GM20000 (cell line): ENCODE measurements around the gene TMCO1.
A peak's percentile ranks its signal among the peaks of the same experiment; 100 is the strongest.
"Not testable (repeated sequence)": the region's sequence is repeated elsewhere in the genome, so short reads cannot be mapped to it uniquely, and the experiment has no call there.

Experiments
- DNase-seq: peaks from one replicate; pipeline ENCODE4 v3.0.0; 2012; ENCODE audit warnings: low spot score
- TF ChIP-seq, protein P1 (sequence below): IDR thresholded peaks from 2 replicates; pipeline ENCODE4 v1.5.1; 2012; ENCODE audit warnings: mild to moderate bottlenecking, control low read depth; ENCODE audit errors: extremely low read depth, missing control alignments

Gene TMCO1

DNA sequence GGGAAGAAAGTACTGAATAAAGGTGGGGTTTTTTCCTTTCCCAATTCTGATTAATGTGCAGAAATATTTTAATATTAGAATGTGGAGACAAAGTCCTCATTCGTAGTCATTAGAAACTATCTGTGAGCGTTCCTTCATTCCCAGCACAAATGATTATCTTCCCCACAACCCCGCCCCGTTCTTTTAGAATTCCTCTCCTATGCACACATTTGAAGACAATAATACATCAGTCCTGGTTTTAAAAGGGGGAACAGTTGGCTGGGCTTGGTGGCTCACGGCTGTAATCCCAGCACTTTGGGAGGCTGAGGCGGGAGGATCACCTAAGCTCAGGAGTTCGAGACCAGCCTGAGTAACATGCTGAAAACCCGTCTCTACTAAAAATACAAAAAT is 71.2 kb downstream of the TMCO1 start:
- TF ChIP-seq, protein P1, sequence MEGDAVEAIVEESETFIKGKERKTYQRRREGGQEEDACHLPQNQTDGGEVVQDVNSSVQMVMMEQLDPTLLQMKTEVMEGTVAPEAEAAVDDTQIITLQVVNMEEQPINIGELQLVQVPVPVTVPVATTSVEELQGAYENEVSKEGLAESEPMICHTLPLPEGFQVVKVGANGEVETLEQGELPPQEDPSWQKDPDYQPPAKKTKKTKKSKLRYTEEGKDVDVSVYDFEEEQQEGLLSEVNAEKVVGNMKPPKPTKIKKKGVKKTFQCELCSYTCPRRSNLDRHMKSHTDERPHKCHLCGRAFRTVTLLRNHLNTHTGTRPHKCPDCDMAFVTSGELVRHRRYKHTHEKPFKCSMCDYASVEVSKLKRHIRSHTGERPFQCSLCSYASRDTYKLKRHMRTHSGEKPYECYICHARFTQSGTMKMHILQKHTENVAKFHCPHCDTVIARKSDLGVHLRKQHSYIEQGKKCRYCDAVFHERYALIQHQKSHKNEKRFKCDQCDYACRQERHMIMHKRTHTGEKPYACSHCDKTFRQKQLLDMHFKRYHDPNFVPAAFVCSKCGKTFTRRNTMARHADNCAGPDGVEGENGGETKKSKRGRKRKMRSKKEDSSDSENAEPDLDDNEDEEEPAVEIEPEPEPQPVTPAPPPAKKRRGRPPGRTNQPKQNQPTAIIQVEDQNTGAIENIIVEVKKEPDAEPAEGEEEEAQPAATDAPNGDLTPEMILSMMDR, result no peak
- no peak for DNase-seq

DNA sequence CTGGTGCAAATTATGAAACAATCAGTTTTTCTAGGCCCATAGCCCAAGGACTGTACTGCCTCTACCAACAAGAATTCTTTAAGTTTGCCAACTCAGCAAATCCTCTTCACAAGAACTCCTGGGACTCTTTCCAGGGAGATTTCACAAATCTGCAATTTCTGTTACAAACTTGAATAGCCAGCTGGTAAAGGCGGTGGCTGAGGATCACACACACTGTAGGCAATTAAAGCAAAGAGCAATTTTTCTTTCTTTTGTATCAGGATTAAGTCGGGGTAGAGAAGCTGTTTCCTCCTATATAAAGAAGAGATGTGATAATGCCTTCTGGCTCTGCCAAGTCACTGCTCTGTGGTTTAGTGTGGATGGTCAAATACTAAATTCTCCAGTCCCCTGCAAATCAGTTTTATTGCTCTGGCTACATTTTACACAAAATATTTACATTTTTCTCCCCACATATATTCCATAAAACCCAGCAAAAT is 72.0 kb downstream of the TMCO1 start:
- TF ChIP-seq, protein P1, result no peak
- no peak for DNase-seq

DNA sequence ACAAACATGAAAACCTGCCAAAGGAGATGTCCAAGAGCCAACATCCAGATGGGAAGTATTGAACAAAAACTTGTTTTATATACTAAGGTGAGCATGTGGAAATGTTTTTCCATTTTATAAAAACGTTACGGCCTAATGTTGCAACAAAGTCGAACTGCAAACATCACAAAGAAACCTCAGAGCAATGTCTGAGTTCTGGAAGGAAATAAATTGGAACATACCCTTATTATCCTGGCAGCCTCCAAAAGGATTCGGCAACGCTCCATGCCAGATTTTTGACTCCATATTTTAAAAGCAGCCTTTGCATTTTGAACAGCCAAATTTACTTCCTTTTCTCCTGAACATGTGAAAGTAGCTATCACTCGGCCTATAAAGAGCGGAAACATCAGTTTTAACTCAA is 73.6 kb downstream of the TMCO1 start:
- no peak for DNase-seq
- TF ChIP-seq, protein P1, result no peak

DNA sequence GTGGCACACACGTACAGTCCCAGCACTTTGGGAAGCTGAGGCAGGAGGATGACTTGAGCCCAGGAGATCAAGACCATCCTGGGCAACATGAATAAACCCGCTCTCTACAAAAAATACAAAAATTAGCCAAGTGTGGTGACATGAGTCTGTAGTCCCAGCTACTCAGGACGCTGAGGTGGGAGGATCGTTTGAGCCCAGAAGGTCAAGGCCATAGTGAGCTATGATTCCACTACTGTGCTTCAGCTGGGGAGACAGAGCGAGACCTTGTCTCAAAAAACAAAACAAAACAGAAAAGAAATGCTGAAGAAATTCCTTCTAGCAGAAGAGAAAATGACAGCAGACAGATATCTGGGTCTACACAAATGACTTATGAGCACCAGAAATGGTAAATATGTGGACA is 80.6 kb downstream of the TMCO1 start:
- TF ChIP-seq, protein P1, result no peak
- no peak for DNase-seq

DNA sequence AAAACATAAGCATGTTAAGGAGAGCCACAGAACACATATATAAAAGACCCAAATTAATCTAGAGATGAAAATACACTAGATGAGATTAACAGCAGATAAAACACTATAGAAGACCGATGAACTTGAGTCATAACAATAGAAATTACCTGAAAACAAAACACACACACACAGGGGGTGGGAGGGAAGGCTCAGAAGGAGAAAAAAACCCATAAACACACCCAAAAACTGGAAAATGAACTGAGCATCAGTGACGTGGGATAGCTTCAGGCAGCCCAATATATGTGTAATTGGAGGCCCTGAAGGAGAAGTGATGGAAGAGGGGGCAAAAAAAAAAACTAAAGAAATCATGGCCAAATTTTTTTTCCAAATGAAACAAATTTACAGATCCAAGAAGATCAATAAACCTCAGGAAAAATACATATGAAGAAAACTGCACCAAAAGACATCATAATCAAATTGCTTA is 81.7 kb downstream of the TMCO1 start:
- DNase-seq, result no peak
- TF ChIP-seq, protein P1, result no peak

DNA sequence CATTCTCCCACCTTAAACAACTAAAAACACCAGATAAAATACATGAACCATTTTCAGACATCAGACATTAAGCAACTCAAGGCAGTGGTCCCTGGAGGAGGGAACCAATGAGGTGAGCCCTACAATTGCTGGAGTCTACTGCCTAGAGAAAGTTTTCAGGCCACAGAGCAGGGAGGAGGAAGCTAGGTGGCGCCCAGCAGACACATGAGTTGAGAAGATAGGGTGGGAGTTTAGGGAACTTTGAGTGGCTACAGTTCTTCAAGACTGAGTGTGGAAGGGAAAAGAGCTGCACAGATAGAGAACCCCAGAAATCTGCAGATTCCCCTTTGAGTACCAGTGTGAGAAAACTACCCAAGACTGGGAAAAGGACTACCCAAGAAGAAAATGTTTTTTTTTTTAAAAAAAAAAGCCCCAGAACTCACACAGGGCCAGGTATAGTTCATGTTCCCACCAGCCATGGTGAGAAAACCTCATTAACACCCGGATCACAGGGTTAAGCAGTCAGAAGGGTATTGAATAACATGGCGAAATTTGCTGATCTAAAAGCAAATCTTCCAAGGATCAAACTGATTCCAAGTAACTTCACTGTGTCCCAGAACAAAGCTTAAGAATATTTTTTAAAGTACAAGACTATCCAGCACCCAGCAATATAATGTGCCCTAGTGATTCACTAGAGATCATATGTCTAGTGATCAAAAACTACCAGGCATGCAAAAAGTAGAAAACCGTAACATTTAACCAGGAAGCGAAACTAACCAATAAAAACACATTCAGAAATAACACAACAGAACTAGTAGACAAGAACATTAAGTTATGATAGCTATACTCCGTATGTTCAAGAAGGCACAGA is 82.3 kb downstream of the TMCO1 start:
- TF ChIP-seq, protein P1, result peak; percentile 28
- DNase-seq, result peak; percentile 28

DNA sequence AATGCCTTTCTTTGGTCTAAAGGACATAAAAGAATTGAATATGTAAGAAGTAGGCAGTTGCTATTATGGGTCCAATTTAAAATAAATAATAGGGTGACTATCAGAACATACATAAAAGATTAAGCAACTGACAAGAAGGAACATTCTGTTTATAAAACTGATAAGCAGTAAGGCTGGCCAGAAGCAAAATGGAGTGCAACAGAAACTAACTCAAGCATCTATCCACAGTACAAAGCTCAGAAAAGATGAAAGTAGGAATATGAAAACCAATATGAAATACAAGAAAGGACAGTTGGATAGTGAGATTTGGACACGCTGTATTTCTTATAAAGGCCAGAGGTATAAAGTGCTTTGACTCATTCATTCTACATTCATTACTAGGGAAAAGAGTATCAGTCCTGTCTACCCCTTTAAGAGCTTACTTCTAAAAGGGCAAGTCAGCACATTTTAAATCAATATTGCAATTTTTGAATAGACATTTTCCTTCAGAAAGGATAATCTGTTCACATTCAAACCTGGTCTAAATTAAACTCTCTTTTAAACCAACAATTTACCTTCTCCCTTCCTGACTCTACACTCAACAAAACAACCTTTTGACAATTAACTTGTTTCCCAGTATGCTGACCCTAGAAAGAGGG is 84.7 kb downstream of the TMCO1 start:
- DNase-seq, result no peak
- TF ChIP-seq, protein P1, result no peak

DNA sequence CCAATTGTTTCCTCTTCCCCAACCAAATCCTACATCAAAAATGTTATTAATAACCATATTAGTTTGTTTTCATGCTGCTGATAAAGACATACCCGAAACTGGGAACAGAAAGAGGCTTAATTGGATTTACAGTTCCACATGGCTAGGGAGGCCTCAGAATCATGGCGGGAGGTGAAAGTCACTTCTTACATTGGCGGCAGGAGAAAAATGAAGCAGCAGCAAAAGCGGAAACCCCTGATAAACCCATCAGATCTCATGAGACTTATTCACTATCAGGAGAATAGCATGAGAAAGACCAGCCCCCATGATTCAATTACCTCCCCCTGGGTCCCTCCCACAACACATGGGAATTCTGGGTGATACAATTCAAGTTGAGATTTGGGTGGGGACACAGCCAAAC is 87.9 kb downstream of the TMCO1 start:
- not testable (repeated sequence) for DNase-seq
